GM18526 (cell line): ENCODE measurements around the gene KLHL21.

Source experiments
- POLR2A ChIP-seq: IDR thresholded peaks from 3 replicates; pipeline ENCODE4 v1.6.1; 2011; ENCODE audit not compliant: insufficient read length; ENCODE audit errors: extremely low read depth

KLHL21 gene, protein sequence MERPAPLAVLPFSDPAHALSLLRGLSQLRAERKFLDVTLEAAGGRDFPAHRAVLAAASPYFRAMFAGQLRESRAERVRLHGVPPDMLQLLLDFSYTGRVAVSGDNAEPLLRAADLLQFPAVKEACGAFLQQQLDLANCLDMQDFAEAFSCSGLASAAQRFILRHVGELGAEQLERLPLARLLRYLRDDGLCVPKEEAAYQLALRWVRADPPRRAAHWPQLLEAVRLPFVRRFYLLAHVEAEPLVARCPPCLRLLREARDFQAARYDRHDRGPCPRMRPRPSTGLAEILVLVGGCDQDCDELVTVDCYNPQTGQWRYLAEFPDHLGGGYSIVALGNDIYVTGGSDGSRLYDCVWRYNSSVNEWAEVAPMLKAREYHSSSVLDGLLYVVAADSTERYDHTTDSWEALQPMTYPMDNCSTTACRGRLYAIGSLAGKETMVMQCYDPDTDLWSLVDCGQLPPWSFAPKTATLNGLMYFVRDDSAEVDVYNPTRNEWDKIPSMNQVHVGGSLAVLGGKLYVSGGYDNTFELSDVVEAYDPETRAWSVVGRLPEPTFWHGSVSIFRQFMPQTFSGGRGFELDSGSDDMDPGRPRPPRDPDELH

DNA sequence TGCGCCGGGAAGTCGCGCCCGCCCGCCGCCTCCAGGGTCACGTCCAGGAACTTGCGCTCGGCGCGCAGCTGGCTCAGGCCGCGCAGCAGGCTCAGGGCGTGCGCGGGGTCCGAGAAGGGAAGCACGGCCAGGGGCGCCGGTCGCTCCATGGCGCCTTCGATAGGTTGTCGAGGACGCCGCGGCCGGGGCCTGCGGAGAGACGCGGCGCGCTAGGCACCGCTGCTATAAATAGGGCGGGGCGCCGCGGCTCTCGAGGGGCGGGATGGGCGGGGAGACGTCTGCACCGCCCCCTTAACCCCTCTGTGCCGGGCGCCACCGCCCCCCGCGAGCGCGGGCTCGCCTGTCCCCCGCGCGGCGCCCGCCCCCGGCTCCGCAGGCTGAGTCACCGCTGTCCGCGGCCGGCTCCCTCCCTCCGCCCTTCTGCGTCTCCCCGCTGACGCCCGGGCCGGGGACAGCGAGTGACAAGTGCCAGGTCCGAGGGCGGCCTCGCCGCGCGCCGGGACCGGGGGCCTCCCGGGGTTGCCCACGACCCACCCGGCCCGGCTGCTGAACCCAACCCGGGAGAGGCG lies at the start of gene KLHL21:
KLHL21 (minus strand) TSS at position 201 of the 569 bp plus-strand sequence; CDS start at position 149, 52 bp downstream.
- peak; percentile 94 for TF ChIP-seq POLR2A

DNA sequence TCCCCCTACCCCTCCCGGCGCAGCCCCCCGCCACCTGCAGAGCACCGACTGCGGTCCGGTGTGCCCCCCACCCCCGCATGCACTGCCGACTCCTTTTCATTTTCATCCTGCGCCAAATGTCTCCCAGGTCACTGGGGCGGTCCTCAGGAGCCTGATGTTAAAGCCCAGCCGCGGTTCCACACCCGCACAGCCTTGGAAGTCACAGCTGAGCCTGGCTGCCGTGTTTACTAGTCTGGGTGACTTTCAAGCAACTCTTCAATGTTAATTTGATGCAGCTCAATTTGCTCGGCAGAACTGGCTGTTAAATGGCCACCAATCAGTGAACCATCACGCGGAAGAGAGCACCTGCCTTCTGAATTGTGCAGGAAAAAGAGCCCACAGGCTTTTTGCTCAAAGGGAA lies 49.2 kb upstream of the KLHL21 start:
- no peak for TF ChIP-seq POLR2A

DNA sequence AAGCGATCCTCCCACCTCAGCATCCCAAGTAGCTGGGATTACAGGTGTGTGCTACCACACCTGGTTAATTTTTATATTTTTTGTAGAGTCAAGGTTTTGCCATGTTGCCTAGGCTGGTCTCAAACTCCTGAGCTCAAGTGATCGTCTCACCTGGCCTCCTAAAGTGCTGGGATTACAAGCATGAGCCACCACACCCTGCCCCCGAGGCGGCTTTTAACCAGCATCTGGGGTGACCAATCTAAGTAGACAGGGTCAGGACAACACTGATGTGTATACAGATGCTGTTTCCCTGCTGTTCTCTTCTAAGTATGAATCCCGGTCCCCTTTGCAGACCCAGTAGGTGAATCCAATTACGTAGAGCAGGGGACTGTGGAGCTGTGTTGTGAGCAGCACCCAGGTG lies 45.9 kb upstream of the KLHL21 start:
- TF ChIP-seq POLR2A = no peak

DNA sequence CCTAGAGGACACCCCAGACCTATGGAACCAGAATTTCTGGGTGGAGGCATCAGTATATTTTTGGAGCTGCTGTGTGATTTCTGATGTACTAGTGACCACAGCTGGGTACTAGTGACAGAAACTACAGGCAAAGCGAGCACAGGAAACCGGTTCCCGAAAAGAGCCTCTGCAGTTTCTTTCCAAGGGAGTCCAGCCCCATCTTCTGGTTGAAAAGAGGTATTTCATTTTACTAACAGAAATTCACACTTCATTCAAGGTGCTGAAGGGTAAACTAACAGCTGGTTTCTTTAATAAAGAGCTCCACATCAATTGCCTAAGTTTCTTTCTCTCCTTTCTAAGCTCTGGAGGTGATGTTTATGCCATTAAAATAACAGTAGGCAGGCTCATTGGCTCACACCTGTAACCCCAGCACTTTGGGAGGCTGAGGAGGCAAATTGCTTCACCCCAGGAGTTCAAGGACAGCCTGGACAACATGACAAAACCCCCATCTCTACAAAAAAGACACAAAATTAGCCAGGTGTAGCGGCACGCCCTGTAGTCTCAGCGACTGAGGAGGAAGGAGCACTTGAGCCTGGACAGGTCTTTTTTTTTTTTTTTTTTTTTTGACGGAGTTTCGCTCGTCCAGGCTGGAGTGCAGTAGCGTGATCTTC lies 44.0 kb upstream of the KLHL21 start:
- no peak for TF ChIP-seq POLR2A

DNA sequence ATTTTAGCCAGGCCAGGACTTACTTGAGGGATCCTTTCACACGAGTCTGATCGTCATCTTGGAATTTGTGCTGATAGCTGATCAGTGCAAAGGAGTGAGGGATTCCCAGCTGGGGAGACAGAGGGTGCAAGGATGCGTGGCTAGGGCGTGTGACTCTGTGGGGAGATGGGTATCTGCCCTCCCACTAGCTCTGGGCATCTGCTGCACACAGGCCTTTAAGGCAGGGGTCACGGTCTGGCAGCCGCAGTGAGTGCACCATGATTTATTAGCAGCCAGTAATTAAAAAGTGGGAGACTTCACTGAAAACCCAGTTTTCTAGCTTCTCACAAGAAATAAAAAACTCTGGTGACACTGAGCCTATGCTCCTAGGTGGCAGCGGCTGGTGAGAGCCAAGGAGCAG lies 42.3 kb upstream of the KLHL21 start:
- TF ChIP-seq POLR2A = no peak

DNA sequence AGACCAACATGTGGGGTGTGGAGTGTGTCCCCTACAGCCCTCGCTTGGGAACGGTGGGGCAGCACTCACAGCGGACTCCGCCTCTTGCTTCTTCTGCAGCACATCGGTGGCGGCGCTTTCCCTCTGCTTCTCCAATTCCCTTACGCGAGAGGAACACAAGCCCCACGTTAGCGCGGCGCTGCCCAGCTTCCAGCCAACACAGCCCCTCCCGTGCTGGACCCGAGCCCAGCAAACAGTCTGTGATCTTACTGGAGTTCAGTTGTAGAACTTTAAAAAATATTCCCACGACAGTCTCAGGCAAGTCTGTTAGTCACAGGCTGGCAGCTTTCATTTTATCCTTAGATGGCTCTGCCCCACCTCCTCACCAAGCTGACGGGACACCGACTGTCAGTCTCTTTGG lies 35.6 kb upstream of the KLHL21 start:
- no peak for TF ChIP-seq POLR2A

DNA sequence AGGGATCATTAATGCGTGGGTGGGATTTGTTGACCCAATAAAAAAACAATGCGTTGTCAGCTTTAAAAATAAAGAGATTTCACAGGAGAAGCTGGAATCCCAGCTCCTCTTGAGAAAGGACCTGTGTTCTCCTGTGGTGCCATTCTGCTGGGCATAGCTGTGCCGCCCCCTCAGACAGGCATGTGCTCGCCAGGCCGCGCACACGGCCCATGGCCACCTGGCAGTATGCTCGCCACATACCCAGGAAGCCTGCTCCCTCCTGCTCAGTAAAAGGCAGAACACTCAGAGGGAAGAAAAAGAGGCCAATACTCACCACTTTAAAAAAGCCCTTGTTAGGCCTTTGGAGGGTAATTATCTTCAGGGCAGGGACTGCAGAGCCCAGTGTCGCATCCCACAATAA lies 35.1 kb upstream of the KLHL21 start:
- TF ChIP-seq POLR2A = no peak

DNA sequence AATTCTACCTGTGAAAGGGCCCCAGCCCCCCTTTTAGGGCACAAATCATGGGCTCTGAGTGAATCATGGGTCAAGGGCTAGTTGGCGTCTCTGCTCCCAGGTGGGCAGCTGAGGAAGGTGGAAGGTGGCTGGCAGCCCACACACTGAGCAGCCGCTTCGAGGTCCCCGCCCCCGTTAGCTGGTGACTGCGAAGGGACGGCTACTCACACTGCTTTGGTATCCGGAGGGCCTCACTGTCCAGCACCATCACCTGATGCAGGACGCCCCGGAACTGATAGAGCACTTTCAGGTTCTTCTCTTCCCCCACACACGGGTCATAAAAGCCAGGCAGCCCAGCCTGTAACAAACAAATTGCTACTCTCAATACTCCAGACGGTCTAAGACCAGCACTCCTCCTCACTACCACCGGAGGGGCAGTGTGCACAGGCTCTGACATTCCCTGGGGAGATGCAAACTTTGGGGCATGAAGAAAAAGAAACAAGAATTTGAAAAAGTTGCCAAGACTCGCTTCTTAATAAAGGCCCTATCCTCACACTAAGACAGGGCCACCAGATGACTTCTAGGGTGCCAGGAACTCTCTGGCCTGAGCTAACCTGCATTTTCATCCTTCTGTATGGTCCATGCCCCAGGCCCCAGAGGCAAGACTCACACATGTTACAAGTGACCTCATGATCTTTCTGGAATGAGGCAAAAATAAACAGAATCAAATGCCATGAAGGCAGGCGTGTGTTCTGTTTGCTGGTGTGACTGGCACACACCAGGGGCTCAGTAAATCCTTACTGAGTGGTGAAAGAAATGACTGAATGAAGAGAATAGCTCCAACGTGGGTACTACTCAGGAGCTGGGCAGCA lies 33.5 kb upstream of the KLHL21 start:
- no peak for TF ChIP-seq POLR2A

DNA sequence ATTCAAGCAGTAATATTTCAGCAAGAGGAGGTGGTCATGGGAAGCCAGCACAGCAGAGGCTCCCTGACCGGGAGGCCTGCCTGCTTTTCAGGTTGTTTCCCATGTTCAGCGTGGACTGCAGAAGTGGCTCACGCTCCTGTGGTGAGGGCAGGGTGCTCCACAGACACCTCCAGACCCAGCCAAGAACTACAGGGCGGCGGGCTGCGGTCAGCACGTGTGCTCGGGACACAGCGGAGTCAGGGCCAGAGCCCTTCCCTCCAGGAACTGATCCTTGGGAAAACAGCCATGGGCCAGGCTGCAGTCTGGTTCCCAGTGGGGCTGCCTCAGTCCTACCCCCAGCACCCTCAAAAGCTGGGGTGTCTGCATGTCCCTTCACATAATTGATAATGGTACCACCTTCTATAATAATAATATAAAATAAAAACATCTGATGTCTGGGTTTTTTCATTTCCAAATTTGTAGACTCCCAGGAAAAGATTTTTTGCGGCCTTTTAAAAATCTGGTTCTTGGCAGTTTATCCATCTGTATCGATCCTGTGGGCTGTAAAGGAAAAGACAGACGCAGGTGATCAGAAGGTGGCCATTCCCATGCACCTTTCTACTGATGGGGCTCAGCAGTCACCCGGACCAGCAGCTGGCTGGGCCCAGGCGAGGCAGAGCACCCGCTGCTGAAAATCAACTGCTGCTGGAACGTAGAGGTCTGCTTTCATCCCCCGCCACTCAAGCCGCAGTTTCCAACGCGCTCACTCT lies 32.7 kb upstream of the KLHL21 start:
- TF ChIP-seq POLR2A = no peak

DNA sequence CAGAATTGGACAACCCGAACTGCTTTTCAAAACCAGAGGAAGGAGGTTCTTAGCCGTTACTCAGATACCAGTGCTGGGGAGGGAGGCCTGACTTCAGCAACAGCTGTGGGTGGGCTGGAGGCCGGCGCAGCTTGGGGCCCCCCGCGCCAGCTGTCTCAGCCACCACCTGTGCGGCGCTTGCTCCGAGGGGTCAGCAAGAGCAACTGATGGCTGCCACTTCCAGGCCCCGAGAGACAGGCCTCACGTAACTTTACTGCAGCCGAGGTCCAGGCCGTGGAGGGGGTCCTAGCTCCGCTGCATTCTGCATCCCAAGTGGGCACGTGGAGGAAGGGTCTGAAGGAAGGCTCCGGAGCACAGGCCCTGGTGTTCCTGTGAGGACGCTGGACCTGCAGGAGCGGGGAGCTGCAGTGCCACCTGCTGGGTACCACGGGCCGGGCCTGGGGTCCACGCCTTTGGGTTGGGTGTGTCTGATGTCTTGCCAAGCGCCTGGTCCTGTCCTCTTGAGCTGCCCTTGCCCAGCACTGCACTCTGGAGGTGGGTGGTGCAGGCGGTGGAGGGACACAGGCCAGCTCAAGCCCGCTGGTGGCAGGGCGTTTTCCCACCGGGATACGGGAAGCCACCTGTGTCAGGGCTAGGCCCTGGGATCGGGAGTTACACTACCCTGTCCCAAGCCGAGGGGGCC lies 31.8 kb upstream of the KLHL21 start:
- no peak for TF ChIP-seq POLR2A

DNA sequence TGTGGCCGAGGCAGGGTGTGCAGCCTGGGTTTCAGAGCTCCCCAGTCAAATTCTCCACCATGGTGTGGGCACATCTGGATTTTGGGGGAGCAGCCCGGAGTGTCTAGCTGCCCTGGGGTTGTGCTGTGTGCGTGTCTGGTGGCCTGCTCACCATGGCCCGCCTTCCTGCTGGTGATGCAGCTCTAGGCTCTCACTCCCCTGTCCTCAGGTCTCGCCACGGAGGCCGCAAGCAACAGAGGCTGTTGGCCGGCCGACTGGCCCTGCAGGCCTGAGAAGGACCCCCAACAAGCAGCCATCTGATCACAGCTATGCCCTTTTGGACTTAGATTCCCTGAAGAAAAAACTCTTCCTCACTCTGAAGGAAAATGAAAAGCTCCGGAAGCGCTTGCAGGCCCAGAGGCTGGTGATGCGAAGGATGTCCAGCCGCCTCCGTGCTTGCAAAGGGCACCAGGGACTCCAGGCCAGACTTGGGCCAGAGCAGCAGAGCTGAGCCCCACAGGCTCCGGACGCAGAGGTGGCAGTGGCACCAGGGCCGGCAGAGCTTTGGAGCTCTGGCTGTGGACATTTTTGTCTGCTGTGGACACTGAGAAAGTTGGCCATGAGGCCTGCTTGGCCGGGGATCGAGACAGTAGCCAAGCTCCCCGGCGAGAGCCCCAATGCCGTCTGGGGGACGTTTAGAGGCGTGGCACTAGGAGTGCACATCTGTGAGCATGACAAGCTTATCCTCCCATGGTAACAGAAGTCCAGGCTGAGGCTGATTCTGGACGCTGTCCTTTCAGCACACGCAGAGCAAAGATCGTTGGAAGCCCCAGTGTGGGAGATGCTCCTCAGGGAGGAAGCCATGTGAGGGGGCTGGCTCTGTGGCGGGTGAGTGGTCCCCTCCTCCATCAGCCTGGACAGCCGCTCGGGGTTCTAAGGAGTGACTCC lies 30.2 kb upstream of the KLHL21 start:
- TF ChIP-seq POLR2A = no peak

DNA sequence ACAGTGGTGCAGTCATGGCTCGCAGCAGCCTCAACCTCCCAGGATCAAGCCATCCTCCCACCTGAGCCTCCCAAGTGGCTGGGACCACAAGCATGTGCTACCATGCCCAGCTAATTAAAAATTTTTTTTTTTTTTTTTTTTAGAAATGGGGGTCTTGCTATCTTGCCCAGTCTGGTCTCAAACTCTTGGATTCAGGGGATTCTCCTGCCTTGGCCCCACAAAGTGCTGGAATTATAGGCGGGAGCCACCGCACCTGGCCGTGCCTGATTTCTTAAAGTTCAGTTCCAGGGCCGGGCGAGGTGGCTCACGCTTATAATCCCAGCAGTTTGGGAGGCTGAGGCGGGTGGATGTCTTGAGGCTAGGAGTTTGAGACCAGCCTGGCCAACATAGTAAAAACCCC lies 28.4 kb upstream of the KLHL21 start:
- TF ChIP-seq POLR2A = no peak

DNA sequence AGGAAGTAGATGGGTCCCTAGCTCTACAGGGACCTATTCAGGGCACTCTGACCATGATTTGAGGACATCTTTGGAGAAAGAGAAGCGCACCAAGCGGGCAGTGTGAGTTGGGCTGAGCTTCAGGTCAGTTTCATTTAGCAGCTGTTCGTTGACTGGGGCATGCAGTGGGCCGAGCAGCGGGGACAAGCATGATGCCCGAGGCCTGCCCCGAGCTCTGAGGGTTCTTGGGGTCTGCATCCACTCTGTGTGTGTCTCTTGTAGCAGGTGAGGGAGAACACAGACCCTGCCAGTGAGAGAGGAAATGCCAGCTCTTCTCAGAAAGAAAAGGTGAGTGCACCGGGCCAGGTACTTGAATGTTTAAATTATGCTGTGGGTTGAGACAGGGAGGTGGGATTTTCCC lies 27.4 kb upstream of the KLHL21 start:
- no peak for TF ChIP-seq POLR2A
